Endometrium (tissue), 2 donors: ENCODE measurements around the gene CBR4.
"Not testable (repeated sequence)": the region's sequence is repeated elsewhere in the genome, so short reads cannot be mapped to it uniquely, and the experiment has no call there.

Experiments used
- FAIRE-seq: peaks from 2 replicates; lab custom pipeline; 2012; peaks lifted over from hg19 to GRCh38; lab: Jason Lieb, UNC
- donor health status: control.
- donor health status: control.

CBR4 gene

DNA sequence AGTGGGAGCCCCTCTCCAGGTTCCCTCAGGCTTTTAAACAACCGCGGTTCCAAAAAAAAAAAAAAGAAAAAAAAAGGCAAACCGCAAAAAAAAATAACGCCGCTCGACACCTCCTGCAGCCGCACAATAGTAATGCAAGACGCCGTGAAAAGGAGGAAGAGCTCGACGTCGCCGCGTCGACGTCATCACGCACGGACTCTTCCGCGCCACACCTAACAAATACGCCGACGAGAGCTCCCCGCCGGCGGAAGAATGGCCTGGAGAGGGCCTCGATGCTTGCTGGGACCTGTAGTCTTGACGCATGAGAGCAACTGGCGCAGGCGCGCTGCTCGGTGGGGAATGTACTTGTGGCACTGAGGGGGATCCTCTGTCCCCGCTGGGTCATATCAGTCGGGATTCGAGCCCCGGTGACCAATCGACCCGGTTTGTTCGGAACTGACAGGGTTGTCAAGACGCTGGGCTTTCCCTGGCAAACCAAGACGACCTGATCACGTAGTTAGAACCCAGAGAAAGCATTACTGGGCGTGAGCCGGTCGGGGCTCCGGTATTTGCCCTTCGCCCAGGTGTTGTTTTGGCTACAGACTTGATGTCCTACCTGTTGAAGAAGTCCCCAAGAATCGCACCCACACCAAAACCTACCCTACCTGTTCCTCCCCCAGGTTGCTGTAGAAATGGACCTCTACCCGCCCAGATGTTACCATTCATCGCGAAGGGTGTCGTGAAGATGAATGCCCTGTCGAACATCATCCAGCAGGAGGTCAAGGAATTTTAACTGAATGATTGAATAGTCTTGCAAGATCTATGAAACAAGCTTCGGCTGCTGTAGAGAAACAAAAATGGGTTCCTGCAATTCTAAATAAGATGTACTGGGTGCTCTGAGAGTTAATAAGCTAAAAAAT is at the start of gene CBR4:
Gene CBR4, minus strand, starts transcription at position 131 of the 899 bp plus-strand sequence. CDS start 166 bp downstream, outside the sequence.
- FAIRE-seq, result peak; percentile 99

DNA sequence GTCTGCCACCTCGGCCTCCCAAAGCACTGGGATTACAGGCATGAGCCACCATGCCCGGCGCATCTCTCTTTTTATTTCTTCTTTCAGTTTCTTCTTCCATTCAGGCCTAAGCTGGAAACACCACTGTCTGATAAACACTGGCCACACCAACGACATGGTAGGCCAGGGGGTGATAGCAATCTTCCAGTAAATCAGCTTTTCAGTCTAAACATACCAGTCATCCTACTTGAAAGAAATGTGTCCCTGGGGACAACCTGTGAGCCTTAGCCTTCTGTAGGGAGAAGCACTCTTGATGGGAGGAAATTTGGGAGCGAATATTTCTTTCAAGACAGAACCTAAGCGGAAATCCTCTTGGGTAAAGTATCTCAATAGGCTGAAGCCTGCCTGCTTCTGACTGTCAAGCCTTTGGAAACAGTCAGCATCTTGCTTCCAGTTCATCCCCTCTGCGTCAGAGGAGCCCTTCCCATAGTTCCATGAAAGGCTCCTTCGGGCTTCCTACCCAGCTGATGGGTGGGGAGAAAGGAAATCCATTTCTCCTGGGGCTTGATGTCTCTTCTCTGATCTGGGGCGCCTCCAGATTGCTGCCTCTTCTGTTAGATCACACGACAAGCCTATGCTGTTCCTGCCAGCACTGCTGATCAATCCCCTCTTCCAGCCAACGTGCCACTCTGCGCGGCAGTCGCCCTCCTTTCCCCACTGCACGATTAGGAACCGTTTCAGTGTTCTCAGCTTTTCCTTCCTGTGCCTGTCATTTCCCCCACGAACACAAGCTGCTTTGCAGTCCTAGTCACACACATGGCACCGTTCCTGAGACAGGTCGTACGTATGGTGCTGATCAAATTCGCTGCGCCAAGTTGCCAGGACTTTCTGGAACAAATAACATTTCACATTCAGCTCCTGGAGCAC is 49.5 kb upstream of the CBR4 start:
- FAIRE-seq, result no peak

DNA sequence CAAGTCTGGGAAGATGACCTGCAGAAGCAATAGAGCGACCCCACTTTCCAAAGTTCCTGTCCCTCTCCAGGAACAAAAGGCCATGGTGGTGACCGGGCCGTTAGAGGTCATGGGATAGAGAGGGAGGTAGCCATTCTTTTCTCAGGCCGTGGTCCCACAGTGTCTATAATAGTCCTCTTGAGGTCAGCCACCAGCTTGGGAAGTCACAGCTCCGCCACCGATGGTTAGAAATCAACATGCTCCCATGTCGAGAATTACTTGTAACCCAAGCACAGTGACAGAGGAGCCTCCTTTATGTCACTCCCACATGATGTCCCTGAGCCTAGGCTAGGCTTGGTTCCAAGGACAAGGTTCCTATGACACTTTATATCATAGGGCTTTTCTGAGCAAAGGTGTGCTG is 48.3 kb upstream of the CBR4 start:
- FAIRE-seq, result no peak

DNA sequence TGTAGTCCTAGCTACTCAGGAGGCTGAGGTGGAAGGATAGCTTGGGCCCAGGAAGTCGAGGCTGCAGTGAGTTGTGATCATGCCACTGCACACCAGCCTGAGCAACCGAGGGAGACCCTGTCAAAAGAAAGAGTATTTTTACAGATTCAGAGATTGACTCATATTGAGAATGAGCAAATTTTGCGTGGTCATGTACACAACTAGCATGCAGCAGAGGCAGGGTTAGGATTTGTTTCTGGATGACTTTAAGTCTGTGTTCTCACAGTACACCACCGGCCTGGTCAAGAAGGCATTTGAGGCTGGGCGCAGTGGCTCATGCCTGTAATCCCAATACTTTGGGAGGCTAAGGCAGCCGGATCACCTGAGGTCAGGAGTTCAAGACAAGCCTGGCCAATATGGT is 44.8 kb upstream of the CBR4 start:
- no peak for FAIRE-seq

DNA sequence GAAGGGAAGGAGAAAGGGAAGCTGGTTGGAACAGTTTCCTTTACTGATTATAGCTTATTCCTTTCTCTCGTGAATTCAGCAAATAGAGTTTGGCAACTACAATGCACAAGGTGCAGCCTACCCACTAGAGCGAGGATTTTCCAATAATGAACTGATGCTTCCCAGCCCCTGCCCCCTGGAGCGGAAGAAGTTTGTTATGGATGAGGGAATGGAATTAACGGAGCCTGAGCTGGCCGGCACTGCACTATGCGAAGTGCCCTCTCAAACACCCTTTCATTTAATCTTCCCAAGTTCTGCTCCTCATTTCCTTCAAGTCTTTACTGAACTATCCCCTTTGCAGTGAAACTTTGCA is 42.5 kb upstream of the CBR4 start:
- FAIRE-seq, result no peak

DNA sequence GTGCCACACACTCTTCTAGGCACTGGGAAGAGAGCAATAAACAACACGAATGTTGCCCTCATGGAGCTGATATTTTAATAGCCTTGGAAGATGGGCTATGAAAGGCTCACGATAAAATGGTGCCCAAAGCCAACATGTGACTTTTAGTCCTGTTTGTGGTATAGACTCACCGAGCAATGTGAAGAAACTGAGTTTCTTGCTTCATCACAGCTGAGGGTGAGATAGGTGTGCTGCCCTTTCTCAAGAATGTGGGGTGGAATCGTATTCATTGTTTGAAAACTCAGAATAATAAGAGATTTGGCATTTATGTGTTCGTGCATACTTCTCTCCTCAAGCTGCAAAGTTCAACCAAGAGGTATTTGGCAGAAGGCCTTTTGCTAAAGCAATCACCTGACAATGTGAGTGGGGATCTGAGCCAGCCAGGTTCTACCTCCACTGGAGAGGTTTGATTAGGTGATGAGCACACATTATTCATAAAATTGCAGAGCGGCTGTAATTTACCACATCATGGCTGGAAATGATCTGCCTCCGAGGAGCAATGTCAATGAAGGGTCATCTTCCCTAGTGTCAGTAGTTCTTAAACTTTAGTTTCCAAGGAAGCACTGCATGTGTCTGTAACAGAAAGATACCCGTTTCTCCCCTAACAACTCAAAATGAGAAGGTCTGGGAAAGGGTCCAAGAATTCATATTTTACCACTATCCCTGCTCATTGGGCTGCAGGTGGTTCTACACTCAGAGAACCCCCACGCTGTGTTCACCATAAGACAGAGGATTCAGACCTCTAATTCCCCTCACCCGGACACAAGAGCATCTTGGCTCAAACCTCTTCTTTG is 41.9 kb upstream of the CBR4 start:
- no peak for FAIRE-seq

DNA sequence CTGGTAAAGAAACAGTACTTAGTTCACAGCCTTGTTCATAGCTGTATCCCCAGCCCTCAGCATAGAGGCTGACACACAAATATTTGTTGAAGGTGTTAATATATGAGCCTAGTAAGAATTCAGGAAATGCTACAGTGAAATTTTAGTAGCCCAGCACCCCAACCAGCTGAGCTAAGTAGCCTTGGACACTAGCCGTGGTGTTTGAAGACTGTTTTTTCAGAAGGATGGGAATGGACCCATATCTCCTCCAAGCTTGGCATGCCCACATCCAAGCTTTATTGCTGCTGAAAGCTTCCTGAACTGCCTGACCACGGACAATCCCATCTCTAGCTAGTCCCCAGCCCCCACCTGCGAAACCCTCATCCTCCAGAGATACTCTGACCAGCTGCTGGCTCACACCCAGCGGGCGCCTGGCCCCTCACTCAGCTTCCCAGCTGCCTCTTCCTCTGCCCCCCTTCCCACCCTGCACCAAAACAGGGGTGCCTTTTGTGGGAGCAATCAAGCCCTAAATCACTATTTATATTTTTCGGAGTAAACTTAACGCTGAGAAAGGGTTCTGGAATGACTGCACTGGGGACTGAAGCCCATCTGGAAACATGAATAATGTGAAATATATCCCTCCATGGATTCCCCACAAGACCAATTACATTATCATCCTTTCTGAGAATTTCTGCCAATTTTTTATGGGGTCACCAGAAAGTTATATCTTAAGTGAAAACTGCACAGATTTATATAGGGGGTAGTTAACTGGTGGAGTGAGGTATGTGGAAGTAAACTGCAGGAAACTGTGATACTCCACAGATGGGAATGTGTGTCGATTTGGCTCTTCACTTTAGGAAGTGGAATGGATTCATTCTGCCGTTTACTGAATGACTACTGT is 41.1 kb upstream of the CBR4 start:
- no peak for FAIRE-seq

DNA sequence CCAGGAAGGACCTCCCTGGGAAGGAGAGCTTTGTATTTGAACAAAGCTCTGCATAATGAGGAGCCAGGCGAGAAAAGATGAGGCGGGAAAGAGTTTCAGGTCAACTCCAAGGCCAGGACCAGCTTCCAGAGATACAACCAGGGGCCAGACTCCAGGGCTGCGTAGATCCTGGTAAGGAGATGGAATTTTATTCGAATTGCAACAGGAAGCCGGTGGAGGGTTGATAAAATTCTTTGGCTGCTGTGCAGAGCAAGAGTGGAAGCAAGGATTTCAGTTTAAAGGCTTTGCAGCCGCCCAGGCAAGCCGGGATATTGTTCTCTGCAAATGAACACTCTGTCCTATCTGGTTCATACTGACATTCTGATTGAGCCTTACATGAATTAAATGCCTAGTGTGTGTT is 40.2 kb upstream of the CBR4 start:
- no peak for FAIRE-seq

DNA sequence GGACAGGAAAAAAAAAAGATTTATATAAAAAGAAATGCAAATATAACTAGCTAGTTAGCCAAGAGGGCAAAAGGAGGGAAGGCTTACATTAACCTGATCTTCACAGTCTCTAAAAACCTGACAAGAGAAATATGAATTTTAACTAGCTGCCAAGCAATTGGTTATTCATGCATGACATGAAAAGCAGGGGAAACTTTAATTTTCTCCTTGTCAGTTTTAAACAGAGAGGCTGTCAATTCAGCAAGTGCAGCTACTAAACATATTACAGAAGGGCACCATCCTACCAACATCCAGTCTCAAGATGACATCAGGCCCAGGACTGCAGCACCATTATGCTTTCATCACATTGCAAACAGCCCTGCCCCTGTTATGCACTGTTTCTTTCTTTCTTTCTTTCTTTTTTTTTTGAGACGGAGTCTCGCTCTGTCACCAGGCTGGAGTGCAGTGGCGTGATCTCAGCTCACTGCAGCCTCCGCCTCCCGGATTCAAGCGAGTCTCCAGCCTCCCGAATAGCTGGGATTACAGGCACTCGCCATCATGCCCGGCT is 38.9 kb upstream of the CBR4 start:
- FAIRE-seq, result no peak

DNA sequence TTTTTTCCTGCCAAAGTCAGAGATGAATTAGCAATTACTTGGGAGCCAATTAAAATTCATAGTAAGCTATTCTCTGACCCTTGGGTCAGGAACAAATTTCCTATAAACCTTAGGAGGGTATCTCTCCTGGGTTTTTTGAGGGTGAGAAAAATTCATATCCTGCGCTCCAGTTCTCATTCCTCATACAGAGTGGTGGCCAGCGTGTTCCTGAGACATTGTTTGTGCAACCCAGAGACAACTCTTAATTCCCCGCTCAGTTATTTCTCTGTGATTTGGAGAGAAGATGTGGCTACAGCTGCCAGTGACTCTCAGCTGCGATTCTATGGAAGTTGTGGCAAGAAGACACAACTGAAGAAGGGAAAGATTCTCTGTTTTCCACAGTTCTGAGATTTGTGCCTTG is 37.9 kb upstream of the CBR4 start:
- no peak for FAIRE-seq

DNA sequence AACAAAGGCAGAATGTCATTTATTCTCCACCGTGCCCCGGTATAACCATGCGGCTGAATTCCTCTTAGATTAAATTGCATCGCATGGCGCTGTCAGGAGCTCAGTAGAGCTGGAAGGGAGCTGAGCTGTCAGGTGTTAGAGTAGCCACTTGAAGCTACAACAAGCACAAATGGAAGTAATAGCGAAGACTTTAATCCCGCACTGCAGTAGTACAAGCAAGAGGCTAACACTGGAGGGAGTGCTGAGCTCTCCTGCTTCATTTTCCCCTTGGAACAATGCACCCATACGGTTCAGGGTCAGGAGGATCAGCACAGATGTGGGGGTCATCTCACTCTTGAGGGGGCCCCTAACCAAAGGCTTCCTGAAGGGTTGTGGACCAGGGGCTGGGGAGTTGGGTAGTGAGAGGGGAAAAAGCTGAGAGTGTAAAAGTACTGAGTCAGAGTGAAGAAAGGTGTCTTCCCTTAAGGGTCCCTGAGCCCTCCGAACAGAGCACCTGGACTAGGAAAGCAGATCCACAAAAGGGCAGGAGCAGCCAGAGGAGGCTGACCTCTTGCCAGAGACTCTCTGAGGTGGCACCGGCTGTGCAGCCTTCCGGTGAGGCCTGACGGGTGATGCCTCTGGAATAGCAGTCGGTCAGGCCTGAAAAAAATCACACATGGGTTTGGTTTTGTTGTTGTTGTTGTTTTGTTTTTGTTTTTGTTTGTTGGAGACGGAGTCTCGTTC is 36.0 kb upstream of the CBR4 start:
- no peak for FAIRE-seq

DNA sequence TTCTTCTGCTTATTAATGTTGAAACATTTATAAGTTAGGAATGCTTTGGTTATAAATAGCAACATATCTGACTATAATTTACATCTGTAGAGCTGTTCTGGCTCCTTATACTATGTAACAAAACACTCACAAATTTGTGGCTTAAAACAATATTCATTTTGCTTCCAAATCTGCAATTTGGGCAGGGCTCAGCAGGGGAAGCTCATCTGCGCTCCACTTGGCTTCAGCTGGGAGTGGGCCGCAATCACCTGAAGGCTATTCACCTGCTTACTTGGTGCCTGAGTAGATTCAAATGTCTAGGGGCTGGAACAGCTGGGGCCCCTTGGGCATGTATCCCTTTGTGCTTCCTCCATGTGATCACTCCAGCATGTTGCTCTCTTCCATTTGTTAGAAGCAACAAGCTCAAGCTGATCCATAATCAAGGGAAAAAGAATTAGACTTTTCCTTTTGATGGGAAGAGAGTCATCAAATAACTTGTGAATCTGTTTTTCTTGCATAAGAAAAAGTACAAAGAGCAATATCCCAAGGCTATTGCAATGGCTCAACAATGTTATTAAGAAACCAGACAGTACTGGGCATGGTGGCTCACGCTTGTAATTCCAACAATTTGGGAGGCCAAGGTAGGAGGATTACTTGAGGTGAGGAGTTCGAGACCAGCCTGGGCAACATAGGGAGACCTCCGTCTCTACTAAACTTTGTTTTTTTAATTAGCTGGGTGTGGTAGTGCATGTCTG is 34.8 kb upstream of the CBR4 start:
- FAIRE-seq, result no peak

DNA sequence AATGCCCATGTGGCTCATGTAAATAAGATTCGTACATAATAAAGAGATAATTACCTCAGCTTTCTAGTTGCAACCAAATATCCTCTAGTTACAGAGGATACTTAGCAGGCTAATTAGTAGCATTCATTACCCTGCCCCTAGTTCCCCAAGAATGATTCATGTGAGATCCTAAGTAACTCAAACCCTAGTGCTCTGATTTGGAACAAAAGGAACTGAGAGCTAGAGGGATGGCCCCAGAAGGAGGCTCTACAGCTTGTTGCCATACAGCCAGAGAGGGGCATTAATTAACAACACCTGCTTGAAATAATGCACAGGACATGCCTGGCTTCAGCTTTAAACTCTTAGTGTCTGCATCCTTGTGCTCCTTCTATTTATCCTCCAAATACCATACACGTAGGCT is 32.6 kb upstream of the CBR4 start:
- FAIRE-seq, result no peak

DNA sequence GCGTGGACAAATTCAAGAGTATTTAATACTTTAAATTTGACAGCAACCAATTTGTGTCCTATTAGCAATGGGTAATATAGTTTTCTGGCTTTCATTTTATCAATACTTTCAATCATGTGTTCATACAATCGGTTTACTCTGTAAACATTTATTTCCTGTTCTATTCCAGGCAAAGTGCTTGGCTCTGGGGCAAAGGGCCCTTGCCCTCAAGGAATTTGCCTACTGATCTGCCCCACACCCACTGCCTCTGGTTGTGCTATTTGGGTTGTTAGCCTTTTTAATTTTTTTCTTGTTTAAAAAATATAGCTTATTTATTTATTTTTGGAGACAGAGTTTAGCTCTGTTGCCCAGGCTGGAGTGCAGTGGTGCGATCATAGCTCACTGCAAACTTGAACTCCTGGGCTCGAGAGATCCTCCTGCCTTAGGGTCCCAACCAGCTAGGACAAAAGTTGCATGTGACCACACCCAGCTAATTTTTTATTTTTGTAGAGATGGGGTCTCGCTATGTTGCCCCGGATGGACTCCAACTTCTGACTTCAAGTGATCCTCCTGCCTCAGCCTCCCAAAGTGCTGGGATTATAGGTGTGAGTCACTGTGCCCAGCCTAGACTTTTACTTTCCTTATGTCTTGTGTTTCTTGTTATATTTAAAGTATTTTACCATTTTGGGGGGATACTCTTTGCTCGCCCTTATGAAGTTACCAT is 30.7 kb upstream of the CBR4 start:
- no peak for FAIRE-seq

DNA sequence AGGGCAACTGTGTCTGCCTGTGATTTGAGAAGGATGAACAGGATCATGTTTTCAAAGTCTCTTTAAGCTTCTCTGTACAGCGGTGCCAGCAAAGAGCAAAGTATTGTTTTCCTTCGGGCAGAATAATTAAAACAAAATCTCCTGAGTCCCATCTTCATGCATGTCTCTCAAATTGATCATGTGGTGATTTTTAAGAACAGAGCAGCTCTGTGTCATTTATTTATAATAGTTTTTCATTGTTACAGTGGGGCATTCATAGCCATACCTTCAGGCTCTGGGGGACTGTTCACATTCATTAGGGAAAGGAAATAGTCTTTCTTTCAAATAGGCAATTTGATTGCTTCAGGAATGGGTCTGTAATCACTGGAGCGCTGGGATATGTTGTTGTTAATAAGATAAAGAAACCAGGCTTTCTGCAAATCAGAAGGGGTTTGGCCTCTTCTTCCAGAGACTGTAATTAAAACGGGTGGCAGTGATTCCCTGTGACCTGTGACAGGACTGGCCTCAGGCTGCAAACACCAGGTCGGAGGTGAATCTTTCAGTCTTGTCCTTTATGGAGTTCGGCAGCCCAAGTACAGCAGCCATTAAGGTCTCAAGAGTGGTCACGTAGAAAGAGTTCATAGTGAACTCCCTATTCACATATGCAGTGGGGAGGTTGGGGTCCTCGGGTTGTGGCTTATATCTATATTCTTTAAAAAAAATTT is 29.3 kb upstream of the CBR4 start:
- no peak for FAIRE-seq

DNA sequence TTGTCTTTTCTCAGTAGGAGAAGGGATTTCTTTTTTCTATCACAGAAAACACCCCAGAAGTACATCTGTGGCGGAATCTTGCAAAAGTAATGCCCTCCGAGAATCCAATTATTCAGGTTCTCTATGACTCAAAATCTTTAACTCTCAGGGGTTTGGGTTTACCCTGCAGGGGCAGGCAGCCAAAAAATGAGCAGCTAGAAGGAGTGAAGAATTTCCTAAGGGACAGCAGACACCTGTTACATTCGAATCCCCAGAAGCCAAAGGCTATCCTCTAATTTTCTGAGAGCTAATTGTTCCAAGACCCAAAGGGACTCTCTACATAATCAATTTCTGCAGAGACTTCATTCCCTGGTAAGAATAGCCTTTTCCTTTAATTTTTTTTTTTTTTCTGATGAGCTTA is 27.5 kb upstream of the CBR4 start:
- FAIRE-seq, result no peak

DNA sequence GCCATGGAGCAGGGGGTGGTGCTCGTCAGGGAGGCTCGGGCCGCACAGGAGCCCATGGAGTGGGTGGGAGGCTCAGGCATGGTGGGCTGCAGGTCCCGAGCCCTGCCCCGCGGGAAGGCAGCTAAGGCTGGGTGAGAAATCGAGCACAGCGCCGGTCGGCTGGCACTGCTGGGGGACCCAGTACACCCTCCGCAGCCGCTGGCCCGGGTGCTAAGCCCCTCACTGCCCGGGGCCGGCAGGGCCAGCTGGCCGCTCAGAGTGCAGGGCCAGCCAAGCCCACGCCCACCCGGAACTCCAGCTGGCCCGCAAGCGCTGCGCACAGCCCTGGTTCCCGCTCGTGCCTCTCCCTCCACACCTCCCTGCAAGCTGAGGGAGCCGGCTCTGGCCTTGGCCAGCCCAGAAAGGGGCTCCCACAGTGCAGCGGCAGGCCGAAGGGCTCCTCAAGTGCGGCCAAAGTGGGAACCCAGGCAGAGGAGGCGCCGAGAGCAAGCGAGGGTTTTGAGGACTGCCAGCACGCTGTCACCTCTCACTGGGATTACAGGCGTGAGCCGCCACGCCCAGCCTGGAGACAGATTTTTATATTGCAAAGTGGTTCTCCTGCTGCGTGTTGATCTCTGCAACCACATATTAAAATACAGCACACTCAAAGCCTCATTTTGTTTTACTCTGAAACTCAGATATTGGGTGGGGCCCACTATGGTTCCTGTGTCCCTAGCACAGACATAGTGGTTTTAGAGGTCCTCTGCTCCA is 26.0 kb upstream of the CBR4 start:
- not testable (repeated sequence) for FAIRE-seq

DNA sequence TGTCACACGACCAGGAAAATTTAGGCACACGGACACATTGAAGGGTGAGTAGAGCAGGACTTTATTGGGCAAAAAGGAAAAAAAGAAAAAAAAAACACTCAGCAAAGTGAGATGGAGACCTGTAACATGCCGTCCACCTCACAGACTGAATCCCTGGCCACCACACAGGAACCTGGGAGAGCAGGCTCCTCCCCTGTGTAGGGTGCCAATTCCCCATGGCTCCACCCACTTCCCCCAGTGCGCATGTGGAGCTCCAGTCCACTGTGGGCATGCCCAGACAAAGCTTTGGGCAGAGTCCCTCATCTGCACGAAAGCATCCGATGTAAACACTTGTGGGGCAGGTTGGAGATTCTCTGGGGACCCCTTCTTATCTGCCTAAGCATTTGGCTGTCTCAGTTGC is 23.6 kb upstream of the CBR4 start:
- no peak for FAIRE-seq
